Stimulated activated CD4-positive, alpha-beta T cell treated with anti-CD3 and anti-CD28 coated beads, Interleukin-1b, Interleukin-23, amount 100 ng/mL, for 4 hours (primary cell): ENCODE data around the gene TVP23C.

Source experiments
- DNase-seq, 2 donors: peaks; one replicate each; pipeline ENCODE4 v3.0.0-alpha.2; 2020; ENCODE audit warnings: low read depth in 2 of 2

The TVP23C gene

GRCh38 chr17:15465045-15465701 is 98.1 kb downstream of the TVP23C start:
- DNase-seq = no peak

GRCh38 chr17:15464231-15464985 is 98.9 kb downstream of the TVP23C start:
- DNase-seq = no peak

DNA sequence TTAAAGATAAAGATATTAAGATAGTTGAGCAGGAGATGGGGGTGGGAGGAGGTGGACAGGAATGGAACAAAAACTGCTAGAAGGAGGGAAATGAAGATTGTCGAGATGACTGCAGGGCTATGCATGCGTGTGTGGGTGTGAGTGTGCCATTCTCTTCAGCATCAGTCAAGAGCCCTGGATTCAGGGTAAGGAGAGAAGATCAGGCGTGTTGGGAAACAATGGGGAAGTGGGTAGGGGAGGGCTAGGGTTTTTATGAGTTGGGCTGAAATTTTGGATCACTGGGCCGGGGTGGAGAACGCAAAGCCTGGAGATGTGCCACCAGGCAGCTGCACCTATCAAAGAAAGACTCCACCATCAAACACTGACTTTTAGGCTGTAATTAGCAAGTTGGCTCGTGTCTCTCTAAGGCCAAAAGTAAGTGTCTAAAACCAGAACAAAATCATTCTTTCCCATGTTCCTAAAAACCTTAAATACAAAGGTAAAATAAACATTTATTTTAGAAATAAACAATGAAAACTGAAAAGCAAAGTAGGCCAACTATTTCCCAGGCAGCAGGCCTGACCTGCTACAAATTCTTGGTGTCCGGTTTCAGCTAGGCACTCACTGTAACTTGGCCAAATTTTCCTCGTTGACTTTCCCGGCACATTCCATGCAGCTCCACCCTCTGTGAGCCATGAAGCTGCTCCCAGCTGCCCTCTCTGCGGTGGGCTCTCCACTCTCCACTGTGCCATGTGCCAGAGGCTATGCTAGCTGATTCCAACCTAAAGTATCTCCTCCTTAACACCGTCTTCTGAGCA is 100.1 kb downstream of the TVP23C start:
- DNase-seq = no peak

GRCh38 chr17:15457723-15458094 is 105.6 kb downstream of the TVP23C start:
- DNase-seq = no peak

- DNase-seq = no peak
Observed at GRCh38 chr17:15456972-15457722, 106.1 kb downstream of the TVP23C start.

DNA sequence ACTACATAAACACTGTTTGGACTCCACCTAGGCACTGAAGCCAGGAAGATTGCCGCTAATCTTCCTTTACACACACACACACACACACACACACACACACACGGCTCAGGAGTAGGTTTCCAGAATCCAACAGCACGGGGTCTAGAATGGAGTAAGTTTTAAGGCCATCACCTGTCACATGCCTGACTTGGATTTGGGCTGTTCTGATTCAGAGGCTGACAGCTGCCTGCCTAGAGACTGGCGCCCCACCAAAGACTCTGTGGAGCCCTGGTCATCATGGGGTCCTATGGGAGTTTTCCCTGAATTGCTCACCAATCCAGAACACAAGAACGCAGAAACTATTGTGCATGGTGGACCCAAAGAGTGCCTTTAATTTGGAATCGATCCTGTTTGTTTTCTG is 106.8 kb downstream of the TVP23C start:
- DNase-seq = no peak

- no peak for DNase-seq
Observed at GRCh38 chr17:15454346-15454745, 108.9 kb downstream of the TVP23C start.

DNA sequence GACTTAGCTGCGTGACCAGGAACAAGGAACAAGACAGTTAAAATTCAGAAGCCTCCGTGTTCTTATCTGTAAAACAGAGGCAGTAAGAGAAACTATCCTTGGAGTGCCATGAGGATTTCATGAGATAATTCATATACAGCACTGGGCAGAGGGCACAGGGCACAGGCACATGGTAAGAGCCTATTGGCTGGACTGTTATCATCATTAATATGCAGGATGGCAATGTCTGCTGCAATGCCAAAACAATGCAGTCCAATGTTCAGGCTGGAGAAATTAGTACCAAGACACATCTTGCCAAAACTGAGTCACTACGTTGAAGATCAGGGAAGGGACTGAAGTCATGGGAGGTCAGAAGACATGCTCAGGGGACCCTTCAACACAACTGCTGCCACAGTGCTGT is 109.5 kb downstream of the TVP23C start:
- DNase-seq = no peak

DNA sequence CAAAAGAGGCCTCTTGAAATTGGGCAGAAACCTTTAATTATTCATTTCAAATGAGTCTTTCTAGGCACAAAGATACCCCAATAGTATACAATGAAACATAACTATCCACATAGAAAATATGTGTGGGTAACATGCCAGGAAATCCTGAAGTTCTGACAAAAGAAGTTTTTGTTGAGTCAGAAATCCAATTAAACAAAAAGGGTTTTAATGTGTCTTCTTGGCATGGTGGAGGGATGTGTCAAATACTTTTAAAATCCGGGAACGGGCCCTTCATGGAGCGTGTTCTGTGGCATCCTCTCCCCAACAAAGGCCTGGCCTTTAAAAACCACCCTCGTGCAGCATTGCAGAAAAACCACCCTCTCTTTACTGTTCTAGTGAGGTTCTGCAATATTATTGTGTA is 110.0 kb downstream of the TVP23C start:
- DNase-seq = no peak

DNA sequence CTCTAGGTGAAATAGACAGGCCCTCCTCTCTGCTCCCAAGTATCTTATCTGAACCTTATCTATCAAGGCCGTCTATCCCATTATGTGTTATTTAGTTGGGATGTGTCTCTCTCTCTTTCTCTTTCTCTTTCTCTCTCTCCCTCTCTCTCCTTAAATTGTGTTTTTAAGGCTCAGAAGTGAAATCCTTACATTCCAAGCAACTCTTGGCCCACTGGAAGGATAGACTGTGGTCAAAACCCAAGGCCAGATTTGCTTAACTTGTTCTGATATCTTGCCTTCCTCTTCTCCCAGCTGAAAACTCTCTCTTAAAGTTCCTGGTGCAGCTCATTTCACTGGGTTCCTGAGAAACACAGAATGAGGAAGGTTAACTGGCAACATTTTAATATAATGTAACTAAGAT is 110.5 kb downstream of the TVP23C start:
- no peak for DNase-seq
